ENCODE data around the gene CELF4.

- TF ChIP-seq CTCF (conservative IDR thresholded peaks at IDR 0.05) (no peak), ZFX (IDR thresholded peaks at IDR 0.05) (no peak)
These were observed 313.3 kb downstream of the CELF4 start for GRCh38 chr18:37252342-37252741.

Measured in C4-2B (cell line).